ENCODE results near the gene TENM3.

DNA sequence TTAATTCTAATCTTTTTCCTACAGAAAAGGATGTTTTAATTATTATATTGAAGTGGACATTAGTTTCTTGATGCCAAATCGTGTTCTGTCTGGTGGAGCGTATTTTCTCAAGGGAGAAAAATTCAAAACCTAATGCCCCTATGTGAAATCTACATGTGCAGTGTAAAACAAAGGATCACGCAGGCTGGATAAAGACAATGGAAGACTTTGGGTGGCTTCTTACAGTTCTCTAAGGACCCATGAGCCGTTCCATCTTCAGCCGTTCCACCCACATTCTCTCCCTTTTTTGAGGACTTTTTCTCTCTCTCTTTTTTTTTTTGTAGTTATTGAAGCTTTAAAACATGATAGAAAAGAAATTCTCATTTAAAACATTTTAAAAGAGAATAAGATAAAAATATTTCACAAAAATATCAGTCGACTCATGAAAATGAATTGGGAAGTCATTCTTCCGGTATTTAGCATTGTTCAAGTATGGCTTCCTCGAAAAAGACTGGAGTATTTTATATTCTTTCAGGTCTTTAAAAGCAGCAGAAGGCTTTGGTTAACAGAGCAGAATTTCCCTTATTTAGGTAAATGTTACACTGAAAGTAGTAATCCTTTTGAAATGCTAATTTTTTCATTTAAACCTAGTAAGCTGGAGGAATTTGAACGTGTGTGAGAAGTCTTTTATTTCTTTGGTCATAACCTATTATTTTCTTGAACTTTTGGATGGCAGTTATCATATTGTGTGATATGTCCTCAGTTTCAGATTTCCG, 11.0 kb downstream of the TENM3 start:
- TF ChIP-seq, protein P1, sequence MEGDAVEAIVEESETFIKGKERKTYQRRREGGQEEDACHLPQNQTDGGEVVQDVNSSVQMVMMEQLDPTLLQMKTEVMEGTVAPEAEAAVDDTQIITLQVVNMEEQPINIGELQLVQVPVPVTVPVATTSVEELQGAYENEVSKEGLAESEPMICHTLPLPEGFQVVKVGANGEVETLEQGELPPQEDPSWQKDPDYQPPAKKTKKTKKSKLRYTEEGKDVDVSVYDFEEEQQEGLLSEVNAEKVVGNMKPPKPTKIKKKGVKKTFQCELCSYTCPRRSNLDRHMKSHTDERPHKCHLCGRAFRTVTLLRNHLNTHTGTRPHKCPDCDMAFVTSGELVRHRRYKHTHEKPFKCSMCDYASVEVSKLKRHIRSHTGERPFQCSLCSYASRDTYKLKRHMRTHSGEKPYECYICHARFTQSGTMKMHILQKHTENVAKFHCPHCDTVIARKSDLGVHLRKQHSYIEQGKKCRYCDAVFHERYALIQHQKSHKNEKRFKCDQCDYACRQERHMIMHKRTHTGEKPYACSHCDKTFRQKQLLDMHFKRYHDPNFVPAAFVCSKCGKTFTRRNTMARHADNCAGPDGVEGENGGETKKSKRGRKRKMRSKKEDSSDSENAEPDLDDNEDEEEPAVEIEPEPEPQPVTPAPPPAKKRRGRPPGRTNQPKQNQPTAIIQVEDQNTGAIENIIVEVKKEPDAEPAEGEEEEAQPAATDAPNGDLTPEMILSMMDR (IDR thresholded peaks at IDR 0.05; ENCODE audit: control extremely low read depth in 1 of 3, insufficient read depth in 1 of 3, low read depth in 1 of 3, low read length in 3 of 3): no peak
- TF ChIP-seq ASH2L (IDR thresholded peaks at IDR 0.05; ENCODE audit: low read length) (no peak), SUZ12 (IDR thresholded peaks at IDR 0.05; ENCODE audit: low read length) (no peak), TEAD4 (IDR thresholded peaks at IDR 0.05; ENCODE audit: low read depth, low read length) (no peak), CHD2 (IDR thresholded peaks at IDR 0.05; ENCODE audit: low read length) (no peak), POLR2AphosphoS5 (IDR thresholded peaks at IDR 0.05; ENCODE audit: low read depth, low read length) (no peak)
